Activated CD8-positive, alpha-beta memory T cell treated with anti-CD3 and anti-CD28 coated beads, Interleukin-2, amount 50 U/mL, for 24 hours (primary cell): ENCODE measurements around the gene SMURF2.
"Not testable (repeated sequence)": the region's sequence is repeated elsewhere in the genome, so short reads cannot be mapped to it uniquely, and the experiment has no call there.

Experiments
- DNase-seq: peaks from one replicate; pipeline ENCODE4 v3.0.0-alpha.2; 2020; ENCODE audit errors: extremely low read depth

The SMURF2 gene

GRCh38 chr17:64596439-64596838 is 65.7 kb downstream of the SMURF2 start:
- no peak for DNase-seq

- no peak for DNase-seq
Observed at GRCh38 chr17:64591944-64592343, 70.2 kb downstream of the SMURF2 start.

GRCh38 chr17:64585146-64585545 is 77.0 kb downstream of the SMURF2 start:
- DNase-seq: no peak

- no peak for DNase-seq
Observed at GRCh38 chr17:64583038-64583437, 79.1 kb downstream of the SMURF2 start.

- DNase-seq: no peak
Observed at GRCh38 chr17:64580384-64581315, 81.5 kb downstream of the SMURF2 start.

GRCh38 chr17:64579917-64580316 is 82.2 kb downstream of the SMURF2 start:
- no peak for DNase-seq

- not testable (repeated sequence) for DNase-seq
Observed at GRCh38 chr17:64577025-64577424, 85.1 kb downstream of the SMURF2 start.

GRCh38 chr17:64575431-64575830 is 86.7 kb downstream of the SMURF2 start:
- DNase-seq: no peak

- DNase-seq: no peak
Observed at GRCh38 chr17:64574646-64575045, 87.5 kb downstream of the SMURF2 start.

GRCh38 chr17:64573214-64573613 is 88.9 kb downstream of the SMURF2 start:
- no peak for DNase-seq

GRCh38 chr17:64572682-64573154 is 89.4 kb downstream of the SMURF2 start:
- DNase-seq: no peak

GRCh38 chr17:64571746-64572145 is 90.4 kb downstream of the SMURF2 start:
- no peak for DNase-seq

- no peak for DNase-seq
Observed at GRCh38 chr17:64565563-64565962, 96.5 kb downstream of the SMURF2 start.

- DNase-seq: no peak
Observed at GRCh38 chr17:64564098-64564497, 98.0 kb downstream of the SMURF2 start.

GRCh38 chr17:64555281-64555680 is 106.8 kb downstream of the SMURF2 start:
- DNase-seq: no peak

GRCh38 chr17:64554028-64554637 is 108.0 kb downstream of the SMURF2 start:
- no peak for DNase-seq

- DNase-seq: no peak
Observed at GRCh38 chr17:64551461-64551860, 110.6 kb downstream of the SMURF2 start.

- DNase-seq: no peak
Observed at GRCh38 chr17:64547319-64547718, 114.8 kb downstream of the SMURF2 start.

- no peak for DNase-seq
Observed at GRCh38 chr17:64546716-64547115, 115.4 kb downstream of the SMURF2 start.

GRCh38 chr17:64544742-64545141 is 117.4 kb downstream of the SMURF2 start:
- DNase-seq: no peak

- DNase-seq: no peak
Observed at GRCh38 chr17:64540118-64540776, 121.9 kb downstream of the SMURF2 start.

- DNase-seq: no peak
Observed at GRCh38 chr17:64538508-64539130, 123.5 kb downstream of the SMURF2 start.
